Measurements from ENCODE around the gene ACVR1C. TPM values are rescaled to one million over a fixed set of nuclear protein-coding genes. Genes with fewer than 3 reads are reported as not detected.

Gene ACVR1C
- total and polyA plus RNA-seq, 2 of the 8 experiments (the other 6 are each of a cell fraction or from before 2014, with no cell fraction given) = 0.21 to 0.52 TPM

DNA sequence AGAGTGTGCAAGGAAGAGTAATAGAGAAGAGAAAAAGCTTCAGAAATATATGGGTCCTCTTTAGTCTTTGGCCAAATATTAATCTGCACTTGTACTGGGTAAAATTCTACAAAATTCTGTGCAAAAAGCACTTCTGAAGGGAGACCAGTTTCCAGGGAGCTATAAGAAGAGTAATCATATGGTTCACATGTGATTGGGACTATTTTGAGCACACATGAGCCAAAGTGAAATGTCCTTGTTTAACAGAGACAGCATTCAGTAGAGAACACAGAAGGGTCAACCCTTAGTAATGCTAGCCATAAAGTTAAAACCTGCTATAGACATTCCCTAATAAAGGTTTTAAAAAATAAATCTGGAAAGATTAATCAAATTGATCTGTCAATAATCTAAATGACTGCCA lies 49.3 kb upstream of the ACVR1C start:
- FAIRE-seq = no peak

More for the DNA sequence above, 49.3 kb upstream of the ACVR1C start:
- Histone ChIP-seq H2BK15ac (ENCODE audit: low read length) (no peak overlapping the region), H2BK12ac (ENCODE audit: low read depth, low read length) (no peak overlapping the region), H2AK5ac (ENCODE audit: low read depth, low read length) (no peak overlapping the region), H3K9ac (replicated peaks in 1 of 4; ENCODE audit: extremely low read depth in 1 of 4, low read depth in 3 of 4, low read length in 3 of 4) (no peak overlapping the region), H3K79me2 (ENCODE audit: control insufficient read depth in 1 of 2, insufficient read depth in 2 of 2, low read length in 2 of 2) (no peaks in the 10 kb centered on the region), H3K56ac (replicated peaks; ENCODE audit: insufficient read length, low read depth, low read length) (no peak overlapping the region), H3K9me3 (ENCODE audit: insufficient read depth in 2 of 2, low read depth in 1 of 2, low read length in 1 of 2) (no peaks in the 10 kb centered on the region), H3K36me3 (ENCODE audit: control insufficient read depth in 2 of 4, insufficient read depth in 4 of 4, low read length in 3 of 4) (no peaks in the 10 kb centered on the region), H3K27me3 (replicated peaks in 1 of 4; ENCODE audit: control insufficient read depth in 3 of 4, extremely low read depth in 1 of 4, insufficient read depth in 3 of 4, low read length in 3 of 4) (peaks cover 4 to 16% (median 11%) of the 10 kb centered on the region in 4 experiments; a peak in 6 of 7 replicates), H3K4me2 (ENCODE audit: insufficient read depth in 1 of 2, low read depth in 2 of 2, low read length in 2 of 2) (no peak overlapping the region), H2BK5ac (ENCODE audit: low read depth, low read length) (no peak overlapping the region), H4K5ac (ENCODE audit: insufficient read length, low read depth, low read length) (no peak overlapping the region), H4K91ac (replicated peaks; ENCODE audit: insufficient read length, low read length) (no peak overlapping the region), H3K18ac (ENCODE audit: extremely low read depth, low read length) (no peak overlapping the region), H4K8ac (ENCODE audit: extremely low read depth, insufficient read depth, low read length) (no peak overlapping the region), H2BK120ac (replicated peaks; ENCODE audit: low read depth, low read length) (no peak overlapping the region), H3K23me2 (ENCODE audit: low read depth, low read length) (no peaks in the 10 kb centered on the region), H3K79me1 (ENCODE audit: low read depth, low read length) (no peaks in the 10 kb centered on the region), H2BK20ac (ENCODE audit: low read length) (no peak overlapping the region), H3K4me3 (ENCODE audit: extremely low read depth in 1 of 4, insufficient read depth in 2 of 4, low read depth in 3 of 4, low read length in 4 of 4) (no peak overlapping the region), H4K20me1 (replicated peaks in 1 of 2; ENCODE audit: control insufficient read depth in 1 of 2, insufficient read depth in 2 of 2, low read length in 2 of 2) (no peaks in the 10 kb centered on the region), H3K23ac (ENCODE audit: insufficient read length) (no peak overlapping the region), H3K4me1 (replicated peaks in 1 of 4; ENCODE audit: control insufficient read depth in 3 of 4, insufficient read depth in 4 of 4, low read length in 3 of 4) (no peaks in the 10 kb centered on the region), H3K27ac (ENCODE audit: low read depth, low read length) (no peak overlapping the region), H3K14ac (ENCODE audit: insufficient read length) (no peak overlapping the region), H3K4ac (replicated peaks; ENCODE audit: insufficient read length, low read depth, low read length) (no peak overlapping the region), H2AFZ (ENCODE audit: low read length) (no peak overlapping the region)
- POLR2A ChIA-PET (ENCODE audit: partially characterized antibody) = no interaction called here
- DNase-seq (ENCODE audit: low read depth in 1 of 2, low spot score in 2 of 2) = no peak
- no peak for TF ChIP-seq POU5F1 (IDR thresholded peaks at IDR 0.05; ENCODE audit: low read depth, low read length)
- TF ChIP-seq RAD21 (IDR thresholded peaks at IDR 0.05 in 1 of 2, conservative IDR thresholded peaks at IDR 0.05 in 1 of 2; ENCODE audit: low read depth in 2 of 2, low read length in 2 of 2) = no peak
- TF ChIP-seq RBBP5 (IDR thresholded peaks at IDR 0.05; ENCODE audit: borderline replicate concordance, low read depth, low read length) = no peak
- TF ChIP-seq BCL11A (IDR thresholded peaks at IDR 0.05; ENCODE audit: low read depth in 2 of 2, low read length in 2 of 2) = no peak
- no peak for TF ChIP-seq YY1 (IDR thresholded peaks at IDR 0.05; ENCODE audit: low read depth, low read length)
- TF ChIP-seq EP300 (IDR thresholded peaks at IDR 0.05; ENCODE audit: borderline replicate concordance in 1 of 2, low read depth in 2 of 2, low read length in 2 of 2) = no peak
- no peak for TF ChIP-seq KDM4A (IDR thresholded peaks at IDR 0.05; ENCODE audit: low read depth, low read length, severe bottlenecking)
- no peak for TF ChIP-seq KDM1A (IDR thresholded peaks at IDR 0.05; ENCODE audit: borderline replicate concordance, low read length)
- TF ChIP-seq ASH2L (IDR thresholded peaks at IDR 0.05; ENCODE audit: low read length) = no peak
- no peak for TF ChIP-seq EGR1 (IDR thresholded peaks at IDR 0.05; ENCODE audit: borderline replicate concordance, low read depth, low read length)
- no peak for TF ChIP-seq GABPA (IDR thresholded peaks at IDR 0.05; ENCODE audit: borderline replicate concordance, insufficient read depth, low read length)
- TF ChIP-seq, protein P1, sequence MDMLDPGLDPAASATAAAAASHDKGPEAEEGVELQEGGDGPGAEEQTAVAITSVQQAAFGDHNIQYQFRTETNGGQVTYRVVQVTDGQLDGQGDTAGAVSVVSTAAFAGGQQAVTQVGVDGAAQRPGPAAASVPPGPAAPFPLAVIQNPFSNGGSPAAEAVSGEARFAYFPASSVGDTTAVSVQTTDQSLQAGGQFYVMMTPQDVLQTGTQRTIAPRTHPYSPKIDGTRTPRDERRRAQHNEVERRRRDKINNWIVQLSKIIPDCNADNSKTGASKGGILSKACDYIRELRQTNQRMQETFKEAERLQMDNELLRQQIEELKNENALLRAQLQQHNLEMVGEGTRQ (IDR thresholded peaks at IDR 0.05; ENCODE audit: low read length) = no peak
- CTCF ChIA-PET (ENCODE audit: partially characterized antibody) = interaction anchor here (0.7 kb wide), 2 partner anchors 26 to 330 kb away, joined by 3 read pairs; no protein-coding TSS in a partner anchor

Data from H1 (cell line).